Right hindlimb (tissue), 1 donor: ENCODE results near the gene FRMD4A.
"Not testable (repeated sequence)": the region's sequence is repeated elsewhere in the genome, so short reads cannot be mapped to it uniquely, and the experiment has no call there.

ENCODE experiments used
- DNase-seq: peaks from one replicate; pipeline ENCODE4 v3.0.0-alpha.2; 2018

FRMD4A gene

GRCh38 chr10:13797164-13797563 is 533.6 kb downstream of the FRMD4A start:
- DNase-seq: no peak

- DNase-seq: no peak
These were observed 534.8 kb downstream of the FRMD4A start for GRCh38 chr10:13795653-13796555.

DNA sequence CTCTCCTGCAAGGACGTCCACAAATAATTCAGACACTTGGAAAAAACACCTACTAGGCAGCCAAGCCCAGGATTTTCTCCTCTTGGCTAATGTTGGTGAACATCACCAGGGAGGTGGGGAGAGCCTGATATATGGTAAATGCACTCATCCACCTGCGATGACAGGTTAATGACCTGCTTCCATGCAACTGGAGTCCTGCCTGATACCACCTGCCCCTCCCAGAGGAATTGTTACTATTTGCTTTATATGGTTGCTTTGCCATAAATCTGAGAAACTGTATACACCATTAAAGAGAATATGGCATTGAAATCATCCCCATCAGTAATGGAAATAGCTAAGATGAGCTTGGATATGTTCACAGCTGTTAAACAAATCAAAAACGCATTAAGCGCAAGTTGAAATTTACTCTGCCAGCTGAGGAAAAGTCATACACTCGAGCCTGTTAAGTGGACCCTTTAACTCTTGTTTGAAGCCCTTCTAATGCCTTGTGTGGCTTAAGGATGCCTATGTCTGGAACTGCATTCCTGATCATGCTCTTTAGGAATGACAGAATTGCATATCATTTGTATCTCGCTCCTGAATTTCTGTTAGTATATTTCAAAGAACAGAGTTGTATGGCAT is 535.6 kb downstream of the FRMD4A start:
- DNase-seq: no peak

- no peak for DNase-seq
These were observed 538.7 kb downstream of the FRMD4A start for GRCh38 chr10:13792006-13792405.

DNA sequence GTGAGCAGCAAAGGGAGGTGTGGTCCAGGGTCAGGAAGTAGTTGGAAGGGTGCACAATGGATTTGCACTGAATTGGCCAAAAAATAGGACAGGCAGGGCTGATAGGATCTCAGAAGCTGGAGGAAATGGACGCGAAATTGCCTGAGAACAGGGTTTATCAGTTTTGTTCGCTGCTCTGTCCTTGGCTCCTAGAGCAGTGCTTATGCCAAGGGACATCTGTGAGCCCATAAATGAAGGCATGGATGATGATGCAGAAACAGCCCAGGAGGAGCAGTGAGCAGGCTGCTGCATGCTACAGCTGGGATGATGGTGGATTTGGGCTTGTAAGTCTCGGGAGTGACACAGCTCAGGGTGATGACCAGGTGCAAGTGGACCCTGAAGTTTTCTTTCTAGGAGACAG is 539.2 kb downstream of the FRMD4A start:
- DNase-seq: no peak

GRCh38 chr10:13790196-13790595 is 540.5 kb downstream of the FRMD4A start:
- DNase-seq: no peak

DNA sequence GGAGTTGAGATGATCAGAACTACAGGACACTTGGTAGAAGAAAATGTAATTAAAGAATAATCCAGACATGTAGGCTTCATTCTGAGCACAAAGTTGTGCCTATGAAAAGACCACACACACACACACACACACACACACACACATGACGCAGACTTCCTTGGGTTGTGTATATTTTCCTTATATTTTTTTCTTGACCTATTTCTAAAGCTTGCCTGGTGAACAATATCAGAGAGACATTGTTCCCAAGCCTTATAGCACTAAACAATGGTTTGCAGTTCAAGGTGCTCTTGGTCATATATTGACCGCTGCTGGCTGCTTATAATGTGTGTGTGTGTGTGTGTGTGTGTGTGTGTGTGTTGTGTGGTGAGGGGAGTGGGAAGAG is 541.3 kb downstream of the FRMD4A start:
- DNase-seq: no peak

GRCh38 chr10:13788711-13789447 is 541.8 kb downstream of the FRMD4A start:
- peak; percentile 57 for DNase-seq

- DNase-seq: no peak
These were observed 542.5 kb downstream of the FRMD4A start for GRCh38 chr10:13788320-13788600.

GRCh38 chr10:13787015-13787421 is 543.7 kb downstream of the FRMD4A start:
- DNase-seq: peak; percentile 38

DNA sequence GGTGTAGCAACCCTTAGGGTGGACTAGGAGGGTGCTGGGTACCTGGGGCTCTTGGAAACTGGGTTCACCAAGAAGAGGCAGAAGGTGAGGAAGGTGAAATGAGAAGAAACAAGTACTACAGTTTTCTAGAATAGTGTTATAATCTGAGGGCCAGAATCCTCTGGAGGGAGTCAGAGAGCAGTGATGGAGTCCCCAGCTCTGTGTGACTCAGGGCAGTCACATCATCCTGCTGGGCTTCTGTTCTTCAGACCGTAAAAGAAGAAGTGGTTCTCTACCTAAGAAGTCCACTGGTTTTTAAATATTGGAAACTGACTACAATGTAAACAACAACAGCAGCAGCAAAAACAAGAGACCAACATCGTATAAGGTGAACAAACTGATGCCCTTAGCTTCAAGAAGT is 546.7 kb downstream of the FRMD4A start:
- no peak for DNase-seq

- DNase-seq: no peak
These were observed 551.0 kb downstream of the FRMD4A start for GRCh38 chr10:13779748-13780147.

DNA sequence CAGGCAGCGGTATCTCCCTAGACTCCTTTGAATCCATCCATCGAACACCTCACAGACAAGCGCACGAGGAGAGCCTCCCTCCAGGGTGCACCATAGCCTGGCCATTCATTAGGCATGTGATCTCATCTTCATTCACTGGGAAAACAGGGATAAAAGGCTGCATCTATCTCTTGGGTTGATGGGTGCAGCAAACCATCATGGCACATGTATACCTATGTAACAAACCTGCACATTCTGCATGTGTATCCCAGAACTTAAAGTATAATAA is 552.1 kb downstream of the FRMD4A start:
- not testable (repeated sequence) for DNase-seq

DNA sequence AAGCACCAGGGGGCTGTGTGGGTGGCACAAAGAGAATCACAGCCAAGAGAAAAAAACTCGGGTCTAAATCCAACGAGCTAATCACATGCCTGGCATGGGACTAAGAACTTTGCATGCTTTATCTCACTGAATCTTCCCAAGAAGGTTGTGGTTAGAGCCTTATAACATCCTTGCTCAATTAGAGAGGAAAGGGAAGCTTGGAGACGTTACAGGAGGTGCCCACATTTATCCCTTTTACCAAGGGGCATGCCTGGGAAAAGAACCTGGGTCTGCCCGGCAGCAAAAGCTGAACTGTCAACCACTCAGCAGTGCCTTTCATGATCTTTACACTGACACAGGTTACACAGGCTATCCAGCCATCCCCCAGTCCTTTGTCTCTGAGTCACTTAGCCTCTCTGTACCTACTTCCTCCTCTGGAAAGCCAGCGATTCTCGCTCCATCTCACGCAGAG is 553.8 kb downstream of the FRMD4A start:
- DNase-seq: no peak

DNA sequence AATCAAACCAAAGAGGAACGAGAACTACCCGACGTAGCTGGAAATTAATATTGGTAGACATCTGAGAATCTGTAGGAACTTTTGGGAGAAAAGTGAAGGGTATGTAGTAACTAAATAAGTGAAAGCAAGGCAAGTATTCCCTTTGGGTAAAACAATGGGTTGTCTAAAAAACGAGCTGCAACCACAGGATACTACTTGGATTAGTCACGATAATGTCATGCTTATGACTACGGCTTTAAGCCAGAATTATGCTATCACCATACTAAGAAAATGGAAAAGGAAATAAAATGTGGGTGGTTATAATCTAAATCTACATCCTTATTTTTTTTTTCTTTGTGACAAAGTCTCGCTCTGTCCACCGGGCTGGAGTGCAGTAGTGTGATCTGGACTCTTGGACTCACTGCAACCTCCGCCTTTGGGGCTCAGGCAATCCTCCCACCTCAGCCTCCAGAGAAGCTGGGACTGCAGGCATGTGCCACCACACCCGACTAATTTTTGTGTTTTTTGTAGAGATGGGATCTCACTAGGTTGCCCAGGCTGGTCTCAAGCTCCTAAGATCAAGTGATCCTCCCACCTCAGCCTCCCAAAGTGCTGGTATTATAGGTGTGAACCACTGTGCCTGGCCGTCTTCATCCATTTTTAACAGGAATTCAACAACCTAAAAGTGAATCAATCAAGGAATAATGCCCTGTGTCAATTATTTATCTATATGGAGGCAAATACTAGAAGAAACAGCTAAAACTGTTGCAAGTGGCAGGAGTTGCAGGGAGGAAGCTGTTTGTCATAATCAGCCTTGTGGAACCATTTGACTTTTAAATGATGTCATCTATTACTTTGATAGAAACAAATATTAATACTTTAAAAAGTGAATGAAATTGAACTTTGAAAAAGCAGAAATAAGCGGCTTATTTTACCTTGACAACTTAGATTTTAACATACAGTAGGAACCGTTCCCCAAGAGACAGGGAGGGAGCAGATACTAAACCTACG is 554.6 kb downstream of the FRMD4A start:
- no peak for DNase-seq

GRCh38 chr10:13774303-13774893 is 556.3 kb downstream of the FRMD4A start:
- no peak for DNase-seq

GRCh38 chr10:13773496-13774170 is 557.1 kb downstream of the FRMD4A start:
- DNase-seq: no peak

GRCh38 chr10:13773043-13773442 is 557.7 kb downstream of the FRMD4A start:
- DNase-seq: no peak

GRCh38 chr10:13771992-13772391 is 558.7 kb downstream of the FRMD4A start:
- DNase-seq: no peak

DNA sequence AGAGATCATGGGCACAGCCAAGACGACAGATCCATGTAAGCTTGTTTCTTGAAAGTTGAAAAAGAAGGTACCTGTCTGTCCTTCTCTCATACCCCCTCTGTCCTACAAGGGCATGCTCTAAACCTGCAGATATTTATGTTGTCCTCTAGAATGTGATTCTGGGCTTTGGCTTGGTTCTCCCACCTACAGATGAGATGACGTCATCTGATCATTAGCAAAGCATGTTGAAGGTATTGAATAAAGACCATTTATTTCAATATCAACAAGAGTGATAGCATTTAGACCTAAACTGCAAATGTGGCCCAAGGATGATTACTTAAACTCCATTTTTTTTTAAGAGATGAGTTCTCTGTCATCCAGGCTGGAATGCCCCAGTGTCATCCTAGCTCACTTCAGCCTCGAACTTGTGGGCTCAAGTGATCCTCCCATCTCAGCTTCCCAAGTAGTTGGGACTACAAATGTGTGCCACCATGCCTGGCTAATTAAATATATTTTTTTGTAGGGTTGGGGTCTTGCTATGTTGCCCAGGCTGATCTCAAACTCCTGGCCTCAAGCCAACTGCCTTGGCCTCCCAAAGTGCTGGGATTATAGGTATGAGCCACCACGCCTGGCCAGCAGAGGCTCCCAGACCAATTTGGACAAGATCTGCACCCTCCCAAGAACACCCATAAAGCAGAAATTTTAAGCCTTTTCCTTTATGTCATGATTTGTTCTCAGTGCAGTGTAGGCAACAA is 559.8 kb downstream of the FRMD4A start:
- DNase-seq: no peak

GRCh38 chr10:13769946-13770345 is 560.8 kb downstream of the FRMD4A start:
- no peak for DNase-seq
